Measurements from ENCODE around the gene CTXND1.
"Not testable (repeated sequence)": the region's sequence is repeated elsewhere in the genome, so short reads cannot be mapped to it uniquely, and the experiment has no call there.

The CTXND1 gene

DNA sequence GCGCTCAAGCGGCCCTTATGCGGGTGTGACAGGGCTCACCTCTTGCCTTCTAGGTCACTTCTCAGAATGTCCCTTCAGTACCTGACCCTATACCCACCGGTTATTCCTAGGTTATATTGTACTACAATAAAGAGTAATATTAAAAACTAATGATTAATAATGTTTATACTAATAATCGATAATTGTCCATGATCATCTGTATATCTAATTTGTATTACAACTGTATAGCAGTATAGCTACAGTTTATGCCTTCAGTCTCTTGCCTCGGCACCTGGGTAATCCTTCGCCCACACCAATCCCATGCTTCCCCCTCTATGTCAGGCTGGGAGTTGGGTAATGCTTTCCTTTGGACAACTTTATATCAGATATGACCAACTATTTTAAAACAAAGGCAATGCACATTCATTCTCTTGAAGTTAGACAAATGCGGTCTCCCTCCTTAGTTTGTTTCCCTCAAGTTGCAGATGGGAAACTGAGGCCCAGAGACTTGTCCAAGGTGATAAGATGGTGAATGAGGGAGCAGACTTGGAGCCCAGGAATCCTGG lies 95.8 kb downstream of the CTXND1 start:
- ChIA-PET POLR2A (no interaction called here), CTCF (interaction anchor here (5.5 kb wide), 1 partner anchor 17 kb away, joined by 42 read pairs; no protein-coding TSS in a partner anchor)
- DNase-seq (ENCODE audit: low read depth, low spot score): no peak
- no peak for TF ChIP-seq CTCF (IDR thresholded peaks at IDR 0.05; ENCODE audit: insufficient read depth, low read length, missing control alignments)
- H3K4me3 ChIP-seq (ENCODE audit: low read depth, low read length): no peak overlapping the region

- POLR2A ChIA-PET; H3K4me3 ChIP-seq (ENCODE audit: low read depth, low read length); DNase-seq (ENCODE audit: low read depth, low spot score); CTCF ChIA-PET: not testable (repeated sequence)
These were observed 96.4 kb downstream of the CTXND1 start for GRCh38 chr15:80155378-80156175.

DNA sequence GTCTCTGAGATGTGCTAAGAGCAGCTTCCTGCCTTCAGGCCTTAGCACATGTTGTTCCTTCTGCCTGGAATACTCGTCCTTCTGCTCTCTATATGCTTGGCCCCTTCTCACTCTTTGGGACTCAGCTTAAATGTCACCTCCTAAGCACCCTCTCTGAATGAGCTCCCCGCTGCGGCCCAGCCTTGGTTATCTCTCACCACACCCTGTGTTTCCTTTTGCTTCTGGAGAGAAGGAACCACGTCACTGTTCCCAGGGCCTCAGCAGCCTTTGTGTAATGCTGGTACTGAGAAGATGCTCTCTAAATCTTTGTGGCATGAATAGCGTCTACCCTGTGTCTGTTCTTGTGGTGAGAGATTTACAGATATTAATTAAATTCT lies 97.0 kb downstream of the CTXND1 start:
- DNase-seq (ENCODE audit: low read depth, low spot score): no peak
- no peak overlapping the region for H3K4me3 ChIP-seq (ENCODE audit: low read depth, low read length)
- ChIA-PET CTCF (no interaction called here), POLR2A (no interaction called here)
- TF ChIP-seq CTCF (IDR thresholded peaks at IDR 0.05; ENCODE audit: insufficient read depth, low read length, missing control alignments): no peak

GRCh38 chr15:80154336-80154735 lies 97.7 kb downstream of the CTXND1 start:
- DNase-seq (ENCODE audit: low read depth, low spot score): no peak
- H3K4me3 ChIP-seq (ENCODE audit: low read depth, low read length): no peak overlapping the region
- ChIA-PET CTCF (no interaction called here), POLR2A (no interaction called here)
- TF ChIP-seq CTCF (IDR thresholded peaks at IDR 0.05; ENCODE audit: insufficient read depth, low read length, missing control alignments): no peak

- CTCF ChIA-PET: no interaction called here
- POLR2A ChIA-PET: no interaction called here
- TF ChIP-seq CTCF (IDR thresholded peaks at IDR 0.05; ENCODE audit: insufficient read depth, low read length, missing control alignments): no peak
- no peak for DNase-seq (ENCODE audit: low read depth, low spot score)
- peak overlapping the region; percentile 88 for H3K4me3 ChIP-seq (ENCODE audit: low read depth, low read length)
These were observed 98.1 kb downstream of the CTXND1 start for GRCh38 chr15:80153900-80154299.

GRCh38 chr15:80152896-80153876 lies 98.8 kb downstream of the CTXND1 start, which contains the start of gene FAH:
Gene FAH (plus strand): TSS chr15:80152999. CDS start chr15:80153055, 56 bp downstream.
- CTCF ChIA-PET: no interaction called here
- peak within 1 kb of the TSS; percentile 88 for H3K4me3 ChIP-seq (ENCODE audit: low read depth, low read length)
- no peak for TF ChIP-seq CTCF (IDR thresholded peaks at IDR 0.05; ENCODE audit: insufficient read depth, low read length, missing control alignments)
- POLR2A ChIA-PET: no interaction called here
- no peak for DNase-seq (ENCODE audit: low read depth, low spot score)

All from AG04449 (cell line).